Endothelial cell (in vitro differentiated cells): ENCODE measurements around the gene GLYAT. TPM values are rescaled to one million over a fixed set of nuclear protein-coding genes. Genes with fewer than 3 reads are reported as not detected.

Source experiments
- DNase-seq: peaks from one replicate; pipeline ENCODE4 v3.0.0; 2021; ENCODE audit warnings: low spot score
- H3K27ac Mint-ChIP-seq: one replicate; pipeline ENCODE4 v1.8.0; 2021; ENCODE audit warnings: mixed read lengths, inconsistent platforms; ENCODE audit not compliant: unreplicated experiment
- H3K27me3 Mint-ChIP-seq: one replicate; pipeline ENCODE4 v1.8.0; 2021; ENCODE audit warnings: mild to moderate bottlenecking, moderate library complexity, mixed read lengths, inconsistent platforms; ENCODE audit not compliant: unreplicated experiment
- H3K36me3 Mint-ChIP-seq: one replicate; pipeline ENCODE4 v1.8.0; 2021; ENCODE audit warnings: mild to moderate bottlenecking, low read depth, mixed read lengths, inconsistent platforms; ENCODE audit not compliant: unreplicated experiment
- H3K4me1 Mint-ChIP-seq: one replicate; pipeline ENCODE4 v1.8.0; 2021; ENCODE audit warnings: mild to moderate bottlenecking, mixed read lengths, inconsistent platforms; ENCODE audit not compliant: unreplicated experiment
- H3K4me3 Mint-ChIP-seq: one replicate; pipeline ENCODE4 v1.8.0; 2021; ENCODE audit warnings: mild to moderate bottlenecking, mixed read lengths, inconsistent platforms; ENCODE audit not compliant: unreplicated experiment
- H3K9me3 Mint-ChIP-seq: one replicate; pipeline ENCODE4 v1.8.0; 2021; ENCODE audit warnings: mixed read lengths, inconsistent platforms; ENCODE audit not compliant: unreplicated experiment
- CTCF ChIP-seq: fragments of 200-600 bp; sonication (generic); IDR thresholded peaks from one replicate; pipeline ENCODE4 v1.5.0; 2021; ENCODE audit warnings: antibody characterized with exemption; ENCODE audit not compliant: unreplicated experiment
- total RNA-seq: library from RNA; stranded (reverse); fragmentation: NEBNext Ultra II Directional; extraction: Animal tissue kit (Norgen Biotek cat#: 25700); gene quantifications from one replicate; pipeline ENCODE4 v1.2.1, GENCODE V29; 2021; ENCODE audit not compliant: unreplicated experiment

Gene GLYAT
- total RNA-seq, 1 donor from 2014 or later: not detected

GRCh38 chr11:58744988-58745704 is 13.4 kb upstream of the GLYAT start:
- peak overlapping the region; percentile 34 for H3K27ac Mint-ChIP-seq
- H3K27me3 Mint-ChIP-seq: peaks cover 2% of the 10 kb centered on the region
- peaks cover 9% of the 10 kb centered on the region for H3K9me3 Mint-ChIP-seq
- H3K4me1 Mint-ChIP-seq: no peaks in the 10 kb centered on the region
- H3K4me3 Mint-ChIP-seq: no peak overlapping the region
- peaks cover 5% of the 10 kb centered on the region for H3K36me3 Mint-ChIP-seq
- TF ChIP-seq CTCF: no peak
- DNase-seq: no peak

- Mint-ChIP-seq H3K9me3 (peaks cover 4% of the 10 kb centered on the region), H3K27me3 (peaks cover 2% of the 10 kb centered on the region), H3K4me1 (no peaks in the 10 kb centered on the region), H3K36me3 (peaks cover 5% of the 10 kb centered on the region), H3K27ac (no peak overlapping the region), H3K4me3 (no peak overlapping the region)
- no peak for DNase-seq
- no peak for TF ChIP-seq CTCF
Observed at GRCh38 chr11:58742981-58743880, 11.5 kb upstream of the GLYAT start.

GRCh38 chr11:58742140-58742539 is 10.4 kb upstream of the GLYAT start:
- DNase-seq: no peak
- Mint-ChIP-seq H3K27me3 (peaks cover 2% of the 10 kb centered on the region), H3K4me3 (no peak overlapping the region), H3K4me1 (no peaks in the 10 kb centered on the region), H3K9me3 (peaks cover 4% of the 10 kb centered on the region), H3K36me3 (peaks cover 5% of the 10 kb centered on the region), H3K27ac (no peak overlapping the region)
- TF ChIP-seq CTCF: no peak

GRCh38 chr11:58741127-58741526 is 9.4 kb upstream of the GLYAT start:
- DNase-seq: no peak
- H3K4me3 Mint-ChIP-seq: no peak overlapping the region
- peaks cover 5% of the 10 kb centered on the region for H3K36me3 Mint-ChIP-seq
- H3K27ac Mint-ChIP-seq: no peak overlapping the region
- peaks cover 7% of the 10 kb centered on the region for H3K9me3 Mint-ChIP-seq
- peaks cover 2% of the 10 kb centered on the region for H3K27me3 Mint-ChIP-seq
- H3K4me1 Mint-ChIP-seq: no peaks in the 10 kb centered on the region
- no peak for TF ChIP-seq CTCF

- no peak for TF ChIP-seq CTCF
- Mint-ChIP-seq H3K27ac (no peak overlapping the region), H3K9me3 (peaks cover 7% of the 10 kb centered on the region), H3K4me1 (no peaks in the 10 kb centered on the region), H3K36me3 (peaks cover 5% of the 10 kb centered on the region), H3K27me3 (peaks cover 2% of the 10 kb centered on the region), H3K4me3 (no peak overlapping the region)
- DNase-seq: no peak
Observed at GRCh38 chr11:58740447-58740846, 8.7 kb upstream of the GLYAT start.
